Osteoblast (primary cell): Measurements from ENCODE around the gene ODAD4. TPM values are rescaled to one million over a fixed set of nuclear protein-coding genes. Genes with fewer than 3 reads are reported as not detected.

ENCODE experiments used
- DNase-seq: peaks from one replicate; pipeline ENCODE4 v3.0.0; 2011; ENCODE audit warnings: low spot score, mixed read lengths; ENCODE audit not compliant: insufficient read length; ENCODE audit errors: missing footprints
- H2AFZ ChIP-seq: 2 replicates; pipeline ENCODE4 v1.6.0; 2011; ENCODE audit warnings: mild to moderate bottlenecking, low read length
- H3K27ac ChIP-seq: 2 replicates; pipeline ENCODE4 v1.5.1; 2011; ENCODE audit warnings: mild to moderate bottlenecking, low read depth, low read length, moderate library complexity
- H3K27me3 ChIP-seq: 2 replicates; pipeline ENCODE4 v1.6.0; 2012; ENCODE audit warnings: mild to moderate bottlenecking, control low read depth, inconsistent platforms, low read length, moderate library complexity; ENCODE audit not compliant: insufficient read depth
- H3K36me3 ChIP-seq: 2 replicates; pipeline ENCODE4 v1.5.1; 2011; ENCODE audit warnings: mild to moderate bottlenecking, low read length, control low read depth, moderate library complexity; ENCODE audit not compliant: insufficient read depth
- H3K4me1 ChIP-seq: 2 replicates; pipeline ENCODE4 v1.5.1; 2011; ENCODE audit warnings: mild to moderate bottlenecking, low read length, control low read depth, moderate library complexity; ENCODE audit not compliant: insufficient read depth
- H3K4me2 ChIP-seq: 2 replicates; pipeline ENCODE4 v1.6.0; 2011; ENCODE audit warnings: mild to moderate bottlenecking, low read length; ENCODE audit not compliant: insufficient read depth
- H3K4me3 ChIP-seq: fragments of 200-600 bp; sonication (generic); 3 replicates; pipeline ENCODE4 v1.5.1; 2012; ENCODE audit warnings: mild to moderate bottlenecking, low read length, inconsistent platforms; ENCODE audit not compliant: insufficient read depth
- H3K79me2 ChIP-seq: 2 replicates; pipeline ENCODE4 v1.6.0; 2012; ENCODE audit warnings: mild to moderate bottlenecking, low read length, control low read depth, inconsistent platforms; ENCODE audit not compliant: insufficient read depth
- H3K9me3 ChIP-seq: 2 replicates; pipeline ENCODE4 v1.5.1; 2011; ENCODE audit warnings: low read depth, low read length, control low read depth
- H4K20me1 ChIP-seq: 2 replicates; pipeline ENCODE4 v1.6.0; 2012; ENCODE audit warnings: mild to moderate bottlenecking, low read length, control low read depth; ENCODE audit not compliant: insufficient read depth
- CTCF ChIP-seq: IDR thresholded peaks from 2 replicates; pipeline ENCODE4 v1.5.1; 2011; ENCODE audit warnings: mild to moderate bottlenecking, low read depth, low read length, moderate library complexity; ENCODE audit errors: extremely low read depth
- total RNA-seq: library from RNA; depleted of rRNA; stranded (reverse); fragments of >200 nt; gene quantifications from 2 replicates; pipeline ENCODE4 v1.2.3, GENCODE V29; 2012

ODAD4 gene
- total RNA-seq, 1 donor: 1.1 TPM

- Histone ChIP-seq H3K27ac (peak overlapping the region; percentile 34), H3K4me1 (peaks cover 27% of the 10 kb centered on the region), H4K20me1 (peaks cover 25% of the 10 kb centered on the region), H3K79me2 (peaks cover 25% of the 10 kb centered on the region), H3K27me3 (no peaks in the 10 kb centered on the region), H2AFZ (no peak overlapping the region), H3K4me2 (peak overlapping the region; percentile 48), H3K9me3 (no peaks in the 10 kb centered on the region), H3K4me3 (no peak overlapping the region), H3K36me3 (peaks cover 88% of the 10 kb centered on the region)
- DNase-seq: peak; percentile 74
- no peak for TF ChIP-seq CTCF
Observed at GRCh38 chr17:41976142-41976768, 45.8 kb downstream of the ODAD4 start.

GRCh38 chr17:41977991-41978390 lies 47.6 kb downstream of the ODAD4 start:
- TF ChIP-seq CTCF: no peak
- Histone ChIP-seq H3K4me1 (peaks cover 19% of the 10 kb centered on the region), H3K79me2 (peaks cover 15% of the 10 kb centered on the region), H3K27me3 (no peaks in the 10 kb centered on the region), H3K36me3 (peaks cover 89% of the 10 kb centered on the region), H4K20me1 (peaks cover 15% of the 10 kb centered on the region), H3K4me3 (no peak overlapping the region), H2AFZ (no peak overlapping the region), H3K9me3 (no peaks in the 10 kb centered on the region), H3K4me2 (no peak overlapping the region), H3K27ac (no peak overlapping the region)
- no peak for DNase-seq

GRCh38 chr17:41982026-41982760 lies 51.8 kb downstream of the ODAD4 start:
- Histone ChIP-seq H3K4me2 (no peak overlapping the region), H4K20me1 (peaks cover 4% of the 10 kb centered on the region), H3K4me3 (no peak overlapping the region), H3K4me1 (peaks cover 2% of the 10 kb centered on the region), H3K9me3 (no peaks in the 10 kb centered on the region), H2AFZ (no peak overlapping the region), H3K36me3 (peaks cover 87% of the 10 kb centered on the region), H3K27ac (no peak overlapping the region), H3K27me3 (no peaks in the 10 kb centered on the region), H3K79me2 (peaks cover 11% of the 10 kb centered on the region)
- no peak for DNase-seq
- TF ChIP-seq CTCF: no peak

GRCh38 chr17:41984454-41984853 lies 54.0 kb downstream of the ODAD4 start:
- Histone ChIP-seq H3K27me3 (no peaks in the 10 kb centered on the region), H3K4me3 (no peak overlapping the region), H3K27ac (no peak overlapping the region), H3K79me2 (peaks cover 9% of the 10 kb centered on the region), H3K9me3 (no peaks in the 10 kb centered on the region), H3K4me2 (no peak overlapping the region), H3K4me1 (no peaks in the 10 kb centered on the region), H4K20me1 (peaks cover 3% of the 10 kb centered on the region), H3K36me3 (peaks cover 93% of the 10 kb centered on the region), H2AFZ (no peak overlapping the region)
- no peak for TF ChIP-seq CTCF
- no peak for DNase-seq
